Lower lobe of right lung (tissue), 2 donors: ENCODE results near the gene RIPK3. TPM values are rescaled to one million over a fixed set of nuclear protein-coding genes. Genes with fewer than 3 reads are reported as not detected.

Experiments used
- ATAC-seq, 2 donors: fragments of 200-7000 bp; cut with Tn5 transposase; one replicate each; pipeline ENCODE4 v1.9.1; 2020 to 2022; ENCODE audit warnings: mild to moderate bottlenecking in 2 of 2, moderate library complexity in 2 of 2
- DNase-seq: peaks from one replicate; pipeline ENCODE4 v3.0.0-alpha.2; 2020
- H3K27ac ChIP-seq: fragments of 200-600 bp; one replicate; pipeline ENCODE4 v1.8.0; 2022
- H3K27me3 ChIP-seq: fragments of 200-600 bp; one replicate; pipeline ENCODE4 v1.8.0; 2022; ENCODE audit warnings: low read depth
- H3K36me3 ChIP-seq: fragments of 200-600 bp; one replicate; pipeline ENCODE4 v1.8.0; 2022; ENCODE audit warnings: mild to moderate bottlenecking
- H3K4me1 ChIP-seq: fragments of 200-600 bp; one replicate; pipeline ENCODE4 v1.8.0; 2022
- H3K4me3 ChIP-seq: fragments of 200-600 bp; one replicate; pipeline ENCODE4 v1.8.0; 2022; ENCODE audit warnings: mild to moderate bottlenecking
- H3K9me3 ChIP-seq: fragments of 200-600 bp; one replicate; pipeline ENCODE4 v1.8.0; 2022
- intact Hi-C: fragments of 100-400 bp; cut with DNase I; formaldehyde crosslinking; loops from one replicate; pipeline ENCODE4 v1.11.0; 2022
- total RNA-seq: library from RNA; stranded (reverse); fragmentation: NEBNext Ultra II Directional; extraction: Animal tissue kit (Norgen Biotek cat#: 25700); gene quantifications from one replicate; pipeline ENCODE4 v1.2.1, GENCODE V29; 2021
- TF ChIP-seq, protein P1 (sequence below): fragments of 200-600 bp; IDR thresholded peaks from one replicate; pipeline ENCODE4 v1.8.0; 2022; ENCODE audit warnings: antibody characterized with exemption, mild to moderate bottlenecking
- donor health status: DM: no; HTN: yes; CAD: no; lungs with severe emphysema.

RIPK3 gene
- total RNA-seq, 1 donor from 2014 or later = 27.9 TPM

DNA sequence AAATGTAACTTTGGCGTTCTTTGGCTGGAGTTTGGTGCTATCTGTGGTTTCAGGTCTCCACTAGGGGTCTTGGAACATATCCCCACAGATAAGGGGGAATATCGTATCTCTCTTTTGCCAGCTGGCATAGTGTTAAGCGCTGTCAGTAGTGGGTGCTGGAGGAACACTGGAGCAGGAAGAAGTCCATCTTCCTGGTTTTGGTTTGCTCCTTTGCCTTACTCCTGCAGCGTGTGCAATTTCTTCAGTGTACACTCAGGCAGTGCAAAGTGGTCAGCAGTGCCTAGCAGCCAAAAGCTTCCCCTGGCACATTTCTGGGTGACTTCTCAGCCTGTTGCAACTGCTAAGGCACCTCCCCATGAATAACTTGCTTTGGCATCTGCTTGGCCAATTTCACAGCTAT lies 11.7 kb upstream of the RIPK3 start:
- peak overlapping the region; percentile 43 for H3K27ac ChIP-seq
- H3K27me3 ChIP-seq = no peaks in the 10 kb centered on the region
- no peaks in the 10 kb centered on the region for H3K36me3 ChIP-seq
- ATAC-seq = peak; percentile 51 to 65
- TF ChIP-seq, protein P1, sequence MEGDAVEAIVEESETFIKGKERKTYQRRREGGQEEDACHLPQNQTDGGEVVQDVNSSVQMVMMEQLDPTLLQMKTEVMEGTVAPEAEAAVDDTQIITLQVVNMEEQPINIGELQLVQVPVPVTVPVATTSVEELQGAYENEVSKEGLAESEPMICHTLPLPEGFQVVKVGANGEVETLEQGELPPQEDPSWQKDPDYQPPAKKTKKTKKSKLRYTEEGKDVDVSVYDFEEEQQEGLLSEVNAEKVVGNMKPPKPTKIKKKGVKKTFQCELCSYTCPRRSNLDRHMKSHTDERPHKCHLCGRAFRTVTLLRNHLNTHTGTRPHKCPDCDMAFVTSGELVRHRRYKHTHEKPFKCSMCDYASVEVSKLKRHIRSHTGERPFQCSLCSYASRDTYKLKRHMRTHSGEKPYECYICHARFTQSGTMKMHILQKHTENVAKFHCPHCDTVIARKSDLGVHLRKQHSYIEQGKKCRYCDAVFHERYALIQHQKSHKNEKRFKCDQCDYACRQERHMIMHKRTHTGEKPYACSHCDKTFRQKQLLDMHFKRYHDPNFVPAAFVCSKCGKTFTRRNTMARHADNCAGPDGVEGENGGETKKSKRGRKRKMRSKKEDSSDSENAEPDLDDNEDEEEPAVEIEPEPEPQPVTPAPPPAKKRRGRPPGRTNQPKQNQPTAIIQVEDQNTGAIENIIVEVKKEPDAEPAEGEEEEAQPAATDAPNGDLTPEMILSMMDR = no peak
- intact Hi-C loops = no loop called here
- H3K9me3 ChIP-seq = no peaks in the 10 kb centered on the region
- no peak for DNase-seq
- H3K4me3 ChIP-seq = no peak overlapping the region
- H3K4me1 ChIP-seq = peaks cover 19% of the 10 kb centered on the region

DNA sequence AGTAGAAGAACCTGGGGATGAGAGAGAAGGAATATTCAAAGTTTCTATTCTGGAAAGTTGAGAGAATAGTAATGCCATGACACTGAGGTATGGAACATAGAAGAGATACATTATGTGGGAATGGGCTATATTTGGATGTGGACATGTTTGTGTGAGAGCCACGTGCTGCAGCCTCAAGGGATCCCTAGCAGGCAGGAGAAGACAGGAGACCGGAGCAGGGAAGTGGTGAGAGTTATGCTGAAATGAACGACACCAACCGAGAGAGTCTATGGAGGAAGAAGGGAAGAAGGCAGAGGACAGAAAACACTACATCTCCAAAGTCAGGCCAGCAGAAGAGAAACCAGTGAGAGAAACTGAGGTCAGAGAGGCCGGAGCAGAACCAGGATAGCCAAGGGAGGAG lies 10.0 kb upstream of the RIPK3 start:
- Histone ChIP-seq H3K36me3 (no peaks in the 10 kb centered on the region), H3K27me3 (no peaks in the 10 kb centered on the region), H3K4me1 (peaks cover 19% of the 10 kb centered on the region), H3K9me3 (no peaks in the 10 kb centered on the region), H3K27ac (no peak overlapping the region), H3K4me3 (no peak overlapping the region)
- DNase-seq (no peak), ATAC-seq (no peak)
- intact Hi-C loops = no loop called here
- TF ChIP-seq, protein P1 = no peak

- Histone ChIP-seq H3K27ac (no peak overlapping the region), H3K27me3 (no peaks in the 10 kb centered on the region), H3K9me3 (no peaks in the 10 kb centered on the region), H3K4me3 (no peak overlapping the region), H3K36me3 (no peaks in the 10 kb centered on the region), H3K4me1 (peaks cover 14% of the 10 kb centered on the region)
- ATAC-seq (no peak), DNase-seq (no peak)
- intact Hi-C loops = no loop called here
- TF ChIP-seq, protein P1 = no peak
These were observed 8.4 kb upstream of the RIPK3 start for GRCh38 chr14:24348186-24348585.

DNA sequence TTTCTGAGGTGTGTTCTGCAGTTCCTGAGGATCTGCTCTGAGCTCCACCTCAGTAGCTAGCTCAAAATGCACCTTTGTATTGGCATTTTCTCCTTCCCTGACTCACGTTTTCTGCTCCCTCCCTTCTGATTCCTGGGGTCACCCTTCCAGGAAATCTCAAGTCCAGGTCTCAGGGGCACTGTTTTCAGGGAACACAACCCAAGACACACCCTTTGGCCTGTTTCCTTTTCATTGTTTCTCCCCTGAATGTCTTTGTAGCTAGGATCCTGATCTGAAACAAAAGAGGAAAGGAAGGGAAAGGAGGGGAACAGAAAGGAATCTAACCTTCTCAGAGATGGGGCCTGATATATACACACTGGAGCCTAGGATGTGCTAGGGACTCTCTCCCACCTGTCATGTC lies 7.3 kb upstream of the RIPK3 start:
- Histone ChIP-seq H3K36me3 (no peaks in the 10 kb centered on the region), H3K27me3 (no peaks in the 10 kb centered on the region), H3K27ac (peak overlapping the region; percentile 53), H3K4me1 (peaks cover 10% of the 10 kb centered on the region), H3K9me3 (no peaks in the 10 kb centered on the region), H3K4me3 (no peak overlapping the region)
- TF ChIP-seq, protein P1 = no peak
- intact Hi-C loops = no loop called here
- DNase-seq (no peak), ATAC-seq (no peak)

GRCh38 chr14:24343795-24344660 lies 4.2 kb upstream of the RIPK3 start:
- no peaks in the 10 kb centered on the region for H3K36me3 ChIP-seq
- peaks cover 11% of the 10 kb centered on the region for H3K4me1 ChIP-seq
- H3K27ac ChIP-seq = no peak overlapping the region
- intact Hi-C loops = no loop called here
- H3K4me3 ChIP-seq = no peak overlapping the region
- TF ChIP-seq, protein P1 = no peak
- H3K27me3 ChIP-seq = no peaks in the 10 kb centered on the region
- no peak for ATAC-seq
- H3K9me3 ChIP-seq = no peaks in the 10 kb centered on the region
- DNase-seq = no peak
